AG09319 (cell line): ENCODE measurements around the gene GRXCR1.
A peak's percentile ranks its signal among the peaks of the same experiment; 100 is the strongest.

Experiments used
- DNase-seq: peaks from one replicate; pipeline ENCODE4 v3.0.0-alpha.2; 2010; ENCODE audit warnings: low read depth; ENCODE audit errors: extremely low read depth
- CTCF ChIP-seq: IDR thresholded peaks from 2 replicates; pipeline ENCODE4 v1.5.1; 2011; ENCODE audit warnings: low read depth, mild to moderate bottlenecking, inconsistent platforms, low read length, moderate library complexity

The GRXCR1 gene

GRCh38 chr4:42892413-42892812 is at the start of gene GRXCR1:
TSS of gene GRXCR1 (plus strand) at chr4:42892713. CDS start at chr4:42893267, 554 bp downstream.
- no peak for DNase-seq
- TF ChIP-seq CTCF = no peak

- no peak for DNase-seq
- TF ChIP-seq CTCF = no peak
These were observed 48.8 kb upstream of the GRXCR1 start for GRCh38 chr4:42843694-42844093.

- no peak for TF ChIP-seq CTCF
- no peak for DNase-seq
These were observed 48.0 kb upstream of the GRXCR1 start for GRCh38 chr4:42844422-42845070.

- DNase-seq = no peak
These were observed 46.9 kb upstream of the GRXCR1 start for GRCh38 chr4:42845586-42845985.

GRCh38 chr4:42855779-42856178 is 36.7 kb upstream of the GRXCR1 start:
- no peak for DNase-seq
- TF ChIP-seq CTCF = no peak

More at GRCh38 chr4:42845586-42845985, 46.9 kb upstream of the GRXCR1 start:
- no peak for TF ChIP-seq CTCF

- DNase-seq = peak; percentile 10
- peak; percentile 68 for TF ChIP-seq CTCF
These were observed 26.8 kb upstream of the GRXCR1 start for GRCh38 chr4:42865572-42866189.

- no peak for TF ChIP-seq CTCF
- no peak for DNase-seq
These were observed 21.3 kb upstream of the GRXCR1 start for GRCh38 chr4:42871261-42871660.
